ENCODE measurements around the gene CPHXL2.

DNA sequence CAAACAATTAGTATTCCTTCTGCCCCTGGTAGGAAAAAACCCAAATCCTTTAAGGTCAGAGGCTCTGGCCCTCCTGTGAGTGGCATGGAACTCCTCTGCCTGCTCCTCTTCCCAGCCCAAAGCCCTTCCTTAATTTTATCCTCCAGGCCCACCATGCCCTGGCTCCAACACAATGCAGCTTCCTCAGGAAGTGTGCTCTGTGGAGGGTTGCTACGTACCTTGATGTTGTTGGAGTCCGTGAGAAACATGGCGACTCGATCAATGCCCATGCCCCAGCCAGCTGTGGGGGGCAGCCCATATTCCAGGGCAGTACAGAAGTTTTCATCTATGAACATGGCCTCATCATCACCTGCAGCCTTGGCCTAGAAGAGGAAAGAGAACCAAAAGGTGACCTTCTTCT, 48.5 kb downstream of the CPHXL2 start:
- TF ChIP-seq, protein P1, sequence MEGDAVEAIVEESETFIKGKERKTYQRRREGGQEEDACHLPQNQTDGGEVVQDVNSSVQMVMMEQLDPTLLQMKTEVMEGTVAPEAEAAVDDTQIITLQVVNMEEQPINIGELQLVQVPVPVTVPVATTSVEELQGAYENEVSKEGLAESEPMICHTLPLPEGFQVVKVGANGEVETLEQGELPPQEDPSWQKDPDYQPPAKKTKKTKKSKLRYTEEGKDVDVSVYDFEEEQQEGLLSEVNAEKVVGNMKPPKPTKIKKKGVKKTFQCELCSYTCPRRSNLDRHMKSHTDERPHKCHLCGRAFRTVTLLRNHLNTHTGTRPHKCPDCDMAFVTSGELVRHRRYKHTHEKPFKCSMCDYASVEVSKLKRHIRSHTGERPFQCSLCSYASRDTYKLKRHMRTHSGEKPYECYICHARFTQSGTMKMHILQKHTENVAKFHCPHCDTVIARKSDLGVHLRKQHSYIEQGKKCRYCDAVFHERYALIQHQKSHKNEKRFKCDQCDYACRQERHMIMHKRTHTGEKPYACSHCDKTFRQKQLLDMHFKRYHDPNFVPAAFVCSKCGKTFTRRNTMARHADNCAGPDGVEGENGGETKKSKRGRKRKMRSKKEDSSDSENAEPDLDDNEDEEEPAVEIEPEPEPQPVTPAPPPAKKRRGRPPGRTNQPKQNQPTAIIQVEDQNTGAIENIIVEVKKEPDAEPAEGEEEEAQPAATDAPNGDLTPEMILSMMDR (IDR thresholded peaks at IDR 0.05), result no peak
- no peak for TF ChIP-seq POLR2A (IDR thresholded peaks at IDR 0.05)
